MCF 10A (cell line): Measurements from ENCODE around the gene UPF1. TPM values are rescaled to one million over a fixed set of nuclear protein-coding genes. Genes with fewer than 3 reads are reported as not detected.

ENCODE experiments used
- BruUV-seq: library from RNA; stranded (reverse); fragments of 400-500 nt; replicated peaks from 2 replicates; lab custom pipeline; 2021; lab: Mats Ljungman, UMichigan
- CTCF ChIA-PET: fragments of 300-600 bp; sonication (Branson Sonifier 250); formaldehyde crosslinking; extraction: SDS; loops from one replicate; lab custom pipeline; 2021; ENCODE audit warnings: antibody characterized with exemption, inconsistent platforms; lab: Yijun Ruan, JAX
- POLR2A ChIA-PET: fragments of 300-600, 350-650 bp; sonication (Branson Sonifier 250); formaldehyde crosslinking; extraction: SDS; loops from one replicate; lab custom pipeline; 2020; ENCODE audit warnings: antibody characterized with exemption, inconsistent platforms; lab: Yijun Ruan, JAX
- DNase-seq: peaks from one replicate; pipeline ENCODE4 v3.0.0-alpha.2; 2018; ENCODE audit not compliant: unreplicated experiment
- H3K27ac Mint-ChIP-seq: one replicate; pipeline ENCODE4 v1.8.0; 2022; ENCODE audit warnings: mild to moderate bottlenecking, low read depth, mixed read lengths; ENCODE audit not compliant: unreplicated experiment
- H3K27me3 Mint-ChIP-seq: one replicate; pipeline ENCODE4 v1.8.0; 2022; ENCODE audit warnings: mixed read lengths; ENCODE audit not compliant: insufficient read depth, unreplicated experiment
- H3K36me3 Mint-ChIP-seq: one replicate; pipeline ENCODE4 v1.8.0; 2022; ENCODE audit warnings: mild to moderate bottlenecking, moderate library complexity, mixed read lengths; ENCODE audit not compliant: insufficient read depth, unreplicated experiment
- H3K4me1 Mint-ChIP-seq: one replicate; pipeline ENCODE4 v1.8.0; 2022; ENCODE audit warnings: mixed read lengths; ENCODE audit not compliant: insufficient read depth, unreplicated experiment
- H3K4me3 Mint-ChIP-seq: one replicate; pipeline ENCODE4 v1.8.0; 2022; ENCODE audit warnings: mild to moderate bottlenecking, moderate library complexity, mixed read lengths; ENCODE audit not compliant: unreplicated experiment
- H3K9me3 Mint-ChIP-seq: one replicate; pipeline ENCODE4 v1.8.0; 2022; ENCODE audit warnings: mixed read lengths; ENCODE audit not compliant: unreplicated experiment
- CTCF ChIP-seq: fragments of 200-600 bp; IDR thresholded peaks from one replicate; pipeline ENCODE4 v1.8.0; 2022; ENCODE audit warnings: antibody characterized with exemption, mild to moderate bottlenecking; ENCODE audit not compliant: unreplicated experiment
- intact Hi-C: fragments of 100-400 bp; cut with micrococcal nuclease; formaldehyde crosslinking; loops from 2 replicates; pipeline ENCODE4 v1.14.1; 2022
- total RNA-seq: library from RNA; stranded (reverse); gene quantifications from 2 replicates; pipeline ENCODE4 v1.2.3, GENCODE V29; 2022

The UPF1 gene
- total RNA-seq, 1 experiment from 2014 or later: 79.8 TPM

DNA sequence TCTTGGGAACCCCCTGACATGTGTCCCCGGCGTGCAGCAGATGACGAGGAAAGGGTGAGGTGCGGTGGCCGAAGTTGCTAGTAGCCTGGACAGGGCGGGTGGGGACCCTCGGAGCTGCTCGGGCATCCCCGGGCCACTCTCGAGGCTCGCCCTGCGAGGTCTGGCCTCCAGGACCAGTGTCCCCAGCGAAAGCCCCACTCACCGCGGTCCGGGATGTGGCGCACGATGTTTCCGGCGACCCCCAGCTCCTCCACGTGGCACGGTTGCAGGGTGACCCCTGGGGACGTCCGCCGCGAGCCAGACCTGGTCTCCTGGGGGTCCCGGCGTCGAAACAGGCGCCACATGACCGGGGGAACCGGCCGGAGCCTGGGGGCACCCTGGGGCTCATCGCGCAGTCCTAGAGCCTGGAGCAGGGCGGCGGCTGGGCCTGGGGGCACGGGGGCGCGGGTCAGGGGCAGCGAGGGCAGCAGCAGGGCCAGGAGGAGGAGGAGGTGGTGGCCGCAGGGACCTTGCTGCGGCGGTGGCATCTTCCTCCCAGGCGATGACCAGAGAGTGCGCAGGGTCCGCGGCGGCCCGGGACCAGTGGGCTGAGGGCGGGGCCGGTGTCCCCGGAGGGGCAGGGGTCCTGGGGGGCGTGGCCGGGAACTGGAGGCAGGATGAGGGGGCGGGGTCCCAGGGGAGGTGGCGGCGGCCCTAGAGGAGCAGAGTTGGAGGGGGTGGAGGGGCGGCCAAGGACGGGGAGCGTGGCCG, 38.2 kb downstream of the UPF1 start:
- peaks cover 54% of the 10 kb centered on the region for H3K36me3 Mint-ChIP-seq
- intact Hi-C loops: no loop called here

DNA sequence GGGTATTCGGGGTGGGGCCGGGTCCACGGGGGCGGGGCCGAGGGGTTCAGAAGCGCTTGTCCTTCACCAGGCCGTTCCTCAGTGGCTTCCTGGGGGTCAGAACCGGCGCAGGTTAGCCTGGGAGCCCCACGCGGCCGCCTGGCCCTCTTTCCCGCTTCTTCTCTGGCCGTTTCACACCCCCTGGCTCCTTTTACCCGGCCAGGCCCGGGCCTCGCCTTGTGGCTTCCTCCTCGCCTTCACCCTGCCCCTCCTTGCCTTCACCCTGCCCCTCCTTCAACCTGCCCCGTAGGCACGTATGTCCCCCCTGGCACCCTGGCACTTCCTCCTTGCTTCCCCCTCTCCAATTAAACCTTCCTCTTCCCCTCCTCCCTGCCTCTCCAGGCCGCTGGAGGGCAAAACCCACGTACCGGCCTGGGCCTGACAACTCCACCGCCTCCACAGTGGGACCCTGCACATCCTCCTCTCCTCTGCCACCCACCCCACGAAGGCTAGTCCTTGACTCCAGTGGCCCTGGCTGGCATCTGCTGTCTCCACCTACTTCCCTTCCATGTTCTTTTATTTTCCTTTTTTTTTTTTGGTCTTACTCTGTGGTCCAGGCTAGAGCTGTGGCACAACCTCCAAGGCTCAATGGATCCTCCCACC, 38.9 kb downstream of the UPF1 start:
- ChIA-PET CTCF (interaction anchor here (0.7 kb wide), 1 partner anchor 15 kb away, joined by 4 read pairs; no protein-coding TSS in a partner anchor), POLR2A (interaction anchor here (1.5 kb wide), 1 partner anchor 12 kb away, joined by 4 read pairs; no protein-coding TSS in a partner anchor)
- H3K9me3 Mint-ChIP-seq: no peaks in the 10 kb centered on the region
- peaks cover 56% of the 10 kb centered on the region for H3K36me3 Mint-ChIP-seq
- no peaks in the 10 kb centered on the region for H3K27me3 Mint-ChIP-seq
- no peak for DNase-seq
- intact Hi-C loops: no loop called here
- no TSS peak for BruUV-seq
- H3K4me3 Mint-ChIP-seq: no peak overlapping the region
- TF ChIP-seq CTCF: no peak
- H3K27ac Mint-ChIP-seq: no peak overlapping the region
- H3K4me1 Mint-ChIP-seq: no peaks in the 10 kb centered on the region

More for the DNA sequence above, 38.2 kb downstream of the UPF1 start:
- CTCF ChIA-PET: interaction anchor here (0.5 kb wide), 1 partner anchor 431 kb away, joined by 4 read pairs; no protein-coding TSS in a partner anchor
- H3K4me3 Mint-ChIP-seq: no peak overlapping the region
- no peaks in the 10 kb centered on the region for H3K4me1 Mint-ChIP-seq
- no peaks in the 10 kb centered on the region for H3K27me3 Mint-ChIP-seq
- POLR2A ChIA-PET: no interaction called here
- DNase-seq: no peak
- BruUV-seq: no TSS peak
- no peak overlapping the region for H3K27ac Mint-ChIP-seq
- H3K9me3 Mint-ChIP-seq: no peaks in the 10 kb centered on the region
- no peak for TF ChIP-seq CTCF

DNA sequence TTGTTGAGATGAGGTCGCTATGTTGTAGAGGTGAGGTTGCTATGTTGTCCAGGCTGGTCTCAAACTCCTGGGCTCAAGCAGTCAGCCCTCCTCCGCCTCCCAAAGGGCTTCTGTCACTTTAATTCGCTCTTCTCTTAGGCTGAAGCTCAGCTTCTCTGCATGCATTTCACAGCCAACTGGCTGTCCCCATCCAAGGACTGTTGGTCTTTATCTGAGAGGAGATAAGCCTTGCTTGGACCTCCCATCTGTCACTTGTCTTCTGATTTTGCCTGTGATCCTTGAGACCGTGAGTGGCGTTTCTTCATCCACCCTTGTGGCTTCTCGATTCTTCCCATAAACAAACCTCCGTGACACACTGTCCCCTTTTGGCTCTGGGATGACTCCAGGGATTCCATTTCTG, 39.8 kb downstream of the UPF1 start:
- CTCF ChIA-PET: interaction anchor here (0.6 to 0.7 kb wide), 3 partner anchors 16 to 110 kb away, joined by 3 to 5 read pairs (median 4); no protein-coding TSS in a partner anchor
- H3K4me1 Mint-ChIP-seq: no peaks in the 10 kb centered on the region
- no peak overlapping the region for H3K27ac Mint-ChIP-seq
- no peaks in the 10 kb centered on the region for H3K9me3 Mint-ChIP-seq
- intact Hi-C loops: no loop called here
- DNase-seq: no peak
- BruUV-seq: no TSS peak
- H3K4me3 Mint-ChIP-seq: no peak overlapping the region
- H3K36me3 Mint-ChIP-seq: peaks cover 53% of the 10 kb centered on the region
- no peak for TF ChIP-seq CTCF
- POLR2A ChIA-PET: interaction anchor here (1.5 kb wide), 1 partner anchor 11 kb away, joined by 4 read pairs; no protein-coding TSS in a partner anchor
- no peaks in the 10 kb centered on the region for H3K27me3 Mint-ChIP-seq

DNA sequence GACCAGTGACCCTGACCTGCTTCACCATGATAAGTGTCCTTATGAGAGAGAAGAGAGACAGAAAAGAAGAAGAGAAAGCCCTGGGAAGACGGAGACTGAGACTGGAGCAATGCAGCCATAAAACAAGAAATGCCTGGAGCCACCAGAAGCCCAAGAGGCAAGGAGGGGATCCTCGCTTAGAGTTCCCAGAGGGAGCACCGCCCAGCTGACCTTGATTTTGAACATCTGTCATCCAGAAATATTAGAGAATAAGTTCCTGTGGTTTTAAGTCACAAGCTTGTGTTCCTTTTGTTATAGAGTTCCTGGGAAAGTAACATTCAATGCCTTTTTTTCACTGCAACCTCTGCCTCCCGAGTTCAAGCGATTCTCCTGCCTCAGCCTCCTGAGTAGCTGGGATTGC, 44.0 kb downstream of the UPF1 start:
- DNase-seq: no peak
- Mint-ChIP-seq H3K4me1 (no peaks in the 10 kb centered on the region), H3K27ac (no peak overlapping the region), H3K36me3 (peaks cover 35% of the 10 kb centered on the region), H3K27me3 (no peaks in the 10 kb centered on the region), H3K4me3 (no peak overlapping the region), H3K9me3 (no peaks in the 10 kb centered on the region)
- POLR2A ChIA-PET: no interaction called here
- no peak for TF ChIP-seq CTCF
- BruUV-seq: no TSS peak
- CTCF ChIA-PET: interaction anchor here (1.1 to 2.1 kb wide), 2 partner anchors 9 kb away, joined by 3 to 14 read pairs; no protein-coding TSS in a partner anchor
- intact Hi-C loops: no loop called here
